SK-N-SH (cell line): ENCODE measurements around the gene NKIRAS1. TPM values are rescaled to one million over a fixed set of nuclear protein-coding genes. Genes with fewer than 3 reads are reported as not detected.

Experiments used
- CTCF ChIA-PET: fragments of 300-600, 350-600 bp; formaldehyde crosslinking; extraction: SDS; loops from one replicate; lab custom pipeline; 2021; lab: Yijun Ruan, JAX
- POLR2A ChIA-PET: fragments of 350-600 bp; sonication (Branson Sonifier 250); formaldehyde crosslinking; extraction: SDS; loops from one replicate; lab custom pipeline; 2020; ENCODE audit warnings: antibody characterized with exemption, inconsistent platforms; lab: Yijun Ruan, JAX
- DNase-seq: peaks from one replicate; pipeline ENCODE4 v3.0.0; 2012
- H2AFZ ChIP-seq: fragments of 200-600 bp; sonication (generic); 2 replicates; pipeline ENCODE4 v1.8.1; 2016; ENCODE audit warnings: antibody characterized with exemption, mild to moderate bottlenecking, low read depth
- H3F3A ChIP-seq: fragments of 200-600 bp; sonication (generic); replicated peaks from 2 replicates; pipeline ENCODE3; 2016; ENCODE audit warnings: antibody characterized with exemption, mild to moderate bottlenecking; ENCODE audit not compliant: insufficient read depth
- H3K27ac ChIP-seq, 2 experiments: fragments of 200-500 bp in 1 of 2; fragments of 200-600 bp in 1 of 2; sonication (Bioruptor generic) in 1 of 2; sonication (generic), shearing (Covaris generic) in 1 of 2; 2 replicates each; pipeline versions ENCODE4 v1.5.1 to v1.6.1; 2014 to 2016; ENCODE audit warnings: low read depth in 2 of 2, inconsistent platforms in 1 of 2, low read length in 1 of 2, mild to moderate bottlenecking in 1 of 2, mixed read lengths in 1 of 2
- H3K27me3 ChIP-seq: fragments of 200-600 bp; sonication (generic), shearing (Covaris generic); 2 replicates; pipeline ENCODE4 v1.6.1; 2016; ENCODE audit warnings: mixed run types; ENCODE audit not compliant: insufficient read depth
- H3K36me3 ChIP-seq, 2 experiments: fragments of 200-500 bp in 1 of 2; fragments of 200-600 bp in 1 of 2; sonication (Bioruptor generic) in 1 of 2; sonication (generic) in 1 of 2; replicated peaks in 1 of 2; 2 replicates each; pipeline versions ENCODE3 to v1.5.1; 2014 to 2016; ENCODE audit warnings: low read length in 1 of 2, mild to moderate bottlenecking in 1 of 2; ENCODE audit not compliant: insufficient read depth in 2 of 2, control insufficient read depth in 1 of 2
- H3K4me1 ChIP-seq, 2 experiments: fragments of 200-500 bp in 1 of 2; fragments of 200-600 bp in 1 of 2; sonication (Bioruptor generic) in 1 of 2; sonication (generic), shearing (Covaris generic) in 1 of 2; 2 replicates each; pipeline versions ENCODE4 v1.5.1 to v1.6.1; 2014 to 2016; ENCODE audit warnings: low read depth in 1 of 2, low read length in 1 of 2, mixed run types in 1 of 2; ENCODE audit not compliant: insufficient read depth in 2 of 2, control insufficient read depth in 1 of 2
- H3K4me2 ChIP-seq: fragments of 200-600 bp; sonication (generic), shearing (Covaris generic); 2 replicates; pipeline ENCODE4 v1.6.1; 2017; ENCODE audit warnings: mixed run types
- H3K4me3 ChIP-seq, 2 experiments: fragments of 200-500 bp in 1 of 2; fragments of 200-600 bp in 1 of 2; sonication (Bioruptor generic) in 1 of 2; sonication (generic), shearing (Covaris generic) in 1 of 2; 2 replicates each; pipeline versions ENCODE4 v1.5.1 to v1.8.1; 2014 to 2016; ENCODE audit warnings: low read depth in 2 of 2, inconsistent platforms in 1 of 2, low read length in 1 of 2, mild to moderate bottlenecking in 1 of 2, mixed read lengths in 1 of 2, moderate library complexity in 1 of 2
- H3K79me2 ChIP-seq: fragments of 200-600 bp; sonication (generic); 2 replicates; pipeline ENCODE4 v1.8.1; 2017; ENCODE audit warnings: mild to moderate bottlenecking; ENCODE audit not compliant: insufficient read depth
- H3K9ac ChIP-seq: fragments of 200-600 bp; sonication (generic); 2 replicates; pipeline ENCODE4 v1.6.1; 2017; ENCODE audit warnings: mixed run types
- H3K9me2 ChIP-seq: fragments of 200-600 bp; sonication (generic); 2 replicates; pipeline ENCODE4 v1.6.1; 2017; ENCODE audit warnings: mixed run types
- H3K9me3 ChIP-seq: fragments of 200-600 bp; sonication (generic); 2 replicates; pipeline ENCODE4 v1.6.1; 2017; ENCODE audit warnings: mixed run types, mild to moderate bottlenecking, moderate library complexity
- H4K20me1 ChIP-seq: fragments of 200-600 bp; sonication (generic); 2 replicates; pipeline ENCODE4 v1.6.1; 2017; ENCODE audit warnings: mild to moderate bottlenecking, mixed run types; ENCODE audit not compliant: insufficient read depth
- ELF1 ChIP-seq: IDR thresholded peaks from 2 replicates; pipeline ENCODE4 v1.4.0; 2012
- EP300 ChIP-seq, 2 experiments: IDR thresholded peaks; 2 replicates each; pipeline versions ENCODE4 v1.4.0 to v1.6.1; 2012; ENCODE audit warnings: borderline replicate concordance in 1 of 2, low read depth in 1 of 2, low read length in 1 of 2
- FOSL2 ChIP-seq: IDR thresholded peaks from 2 replicates; pipeline ENCODE4 v1.4.0; 2012; ENCODE audit warnings: low read depth, mild to moderate bottlenecking, moderate library complexity, borderline replicate concordance
- FOXJ3 ChIP-seq: sonication (generic); formaldehyde crosslinking; IDR thresholded peaks from 2 replicates; pipeline ENCODE4 v1.5.1; 2020; ENCODE audit warnings: mild to moderate bottlenecking, missing genetic modification reagents
- FOXM1 ChIP-seq: IDR thresholded peaks from 2 replicates; pipeline ENCODE4 v1.4.0; 2012; ENCODE audit warnings: low read depth, mild to moderate bottlenecking
- GABPA ChIP-seq: IDR thresholded peaks from 2 replicates; pipeline ENCODE4 v1.4.0; 2012; ENCODE audit warnings: low read depth, mild to moderate bottlenecking
- GATA2 ChIP-seq: sonication (generic); formaldehyde crosslinking; IDR thresholded peaks from 2 replicates; pipeline ENCODE4 v1.5.0; 2020; ENCODE audit warnings: mild to moderate bottlenecking, missing genetic modification reagents
- JUND ChIP-seq: IDR thresholded peaks from 2 replicates; pipeline ENCODE4 v1.4.0; 2012
- MAX ChIP-seq: IDR thresholded peaks from 2 replicates; pipeline ENCODE4 v1.4.0; 2012; ENCODE audit warnings: low read depth
- MXI1 ChIP-seq: IDR thresholded peaks from 2 replicates; pipeline ENCODE4 v1.6.1; 2012; ENCODE audit warnings: mild to moderate bottlenecking, low read depth, low read length, improper control_type of control experiment
- NFIC ChIP-seq: IDR thresholded peaks from 2 replicates; pipeline ENCODE4 v1.4.0; 2012; ENCODE audit warnings: borderline replicate concordance
- POLR2AphosphoS5 ChIP-seq: IDR thresholded peaks from 2 replicates; pipeline ENCODE4 v1.6.1; 2012; ENCODE audit warnings: low read depth, low read length
- RCOR1 ChIP-seq: fragments of 150-350 bp; IDR thresholded peaks from 2 replicates; pipeline ENCODE4 v1.6.1; 2017; ENCODE audit warnings: antibody characterized with exemption, low read length
- REST ChIP-seq: IDR thresholded peaks from 2 replicates; pipeline ENCODE4 v1.6.1; 2012; ENCODE audit warnings: mild to moderate bottlenecking, low read depth, low read length, moderate library complexity
- RXRA ChIP-seq: IDR thresholded peaks from 2 replicates; pipeline ENCODE4 v1.4.0; 2012; ENCODE audit warnings: low read depth, mild to moderate bottlenecking, borderline replicate concordance
- TCF12 ChIP-seq: IDR thresholded peaks from 2 replicates; pipeline ENCODE4 v1.4.0; 2012
- TEAD4 ChIP-seq: IDR thresholded peaks from 2 replicates; pipeline ENCODE4 v1.4.0; 2012; ENCODE audit warnings: mild to moderate bottlenecking, borderline replicate concordance; ENCODE audit not compliant: insufficient read depth
- USF1 ChIP-seq: IDR thresholded peaks from 2 replicates; pipeline ENCODE4 v1.4.0; 2012; ENCODE audit warnings: low read depth, borderline replicate concordance
- USF2 ChIP-seq: fragments of 150-350 bp; IDR thresholded peaks from 2 replicates; pipeline ENCODE4 v1.6.1; 2017; ENCODE audit warnings: antibody characterized with exemption, low read length, low read depth, borderline replicate concordance
- ZBTB33 ChIP-seq: IDR thresholded peaks from 2 replicates; pipeline ENCODE4 v1.4.0; 2012; ENCODE audit warnings: low read depth, borderline replicate concordance
- WGBS: methylation state at CpG from one replicate; pipeline ENCODE4 v1.1.6; 2017; ENCODE audit warnings: low lambda C conversion rate; 5-methylcytosine and 5-hydroxymethylcytosine counted together
- polyA plus RNA-seq, 3 experiments: library from polyadenylated mRNA; depleted of rRNA; stranded (reverse); fragments of >200 nt; gene quantifications; 2 replicates each; pipeline ENCODE4 v1.2.3, GENCODE V29; 2012

NKIRAS1 gene
- polyA plus RNA-seq, 1 of the 3 experiments (the other 2 are of a cell fraction), result 8.1 TPM

- ChIA-PET CTCF (no interaction called here), POLR2A (no interaction called here)
Measured at GRCh38 chr3:23895181-23895580, 21.6 kb downstream of the NKIRAS1 start.

GRCh38 chr3:23894254-23895061 lies 22.3 kb downstream of the NKIRAS1 start:
- H3K4me3 ChIP-seq, result no peak overlapping the region
- H3K79me2 ChIP-seq, result no peaks in the 10 kb centered on the region
- H3F3A ChIP-seq, result peaks cover 3% of the 10 kb centered on the region
- H3K9me2 ChIP-seq, result no peaks in the 10 kb centered on the region
- no peak overlapping the region for H3K4me2 ChIP-seq
- H3K27me3 ChIP-seq, result no peaks in the 10 kb centered on the region
- H3K9ac ChIP-seq, result no peak overlapping the region
- no peak for DNase-seq
- no peak overlapping the region for H3K27ac ChIP-seq
- ChIA-PET POLR2A (interaction anchor here (0.5 to 0.6 kb wide), 2 partner anchors 338 to 600 kb away, joined by 3 to 4 read pairs; no protein-coding TSS in a partner anchor), CTCF (no interaction called here)
- no peaks in the 10 kb centered on the region; a peak in 1 of 4 replicates for H3K4me1 ChIP-seq
- H4K20me1 ChIP-seq, result no peaks in the 10 kb centered on the region
- no peaks in the 10 kb centered on the region for H3K9me3 ChIP-seq
- WGBS, result 90% methylated on average over 8 of the region's 8 CpGs
- H2AFZ ChIP-seq, result no peak overlapping the region
- peaks cover 55 to 61% of the 10 kb centered on the region in 2 experiments for H3K36me3 ChIP-seq
- TF ChIP-seq TCF12, result no peak
- TF ChIP-seq FOXM1, result no peak
- no peak for TF ChIP-seq MAX
- no peak for TF ChIP-seq ELF1
- TF ChIP-seq GABPA, result no peak
- no peak for TF ChIP-seq ZBTB33
- no peak for TF ChIP-seq FOXJ3 (CRISPR knock-in tag)
- no peak for TF ChIP-seq EP300 (IDR thresholded peaks at IDR 0.05; ENCODE audit: borderline replicate concordance in 1 of 2, low read depth in 1 of 2, low read length in 1 of 2)
- no peak for TF ChIP-seq JUND
- no peak for TF ChIP-seq GATA2 (CRISPR knock-in tag)
- TF ChIP-seq USF2, result no peak
- no peak for TF ChIP-seq REST
- no peak for TF ChIP-seq RXRA
- no peak for TF ChIP-seq MXI1
- TF ChIP-seq RCOR1, result no peak
- TF ChIP-seq TEAD4, result no peak
- TF ChIP-seq NFIC, result no peak

More at GRCh38 chr3:23895181-23895580, 21.6 kb downstream of the NKIRAS1 start:
- no peak overlapping the region for H3K4me3 ChIP-seq
- no peak overlapping the region for H3K4me2 ChIP-seq
- H4K20me1 ChIP-seq, result no peaks in the 10 kb centered on the region
- H3K27me3 ChIP-seq, result no peaks in the 10 kb centered on the region
- no peaks in the 10 kb centered on the region for H3K9me3 ChIP-seq
- H3K4me1 ChIP-seq, result no peaks in the 10 kb centered on the region; a peak in 1 of 4 replicates
- H2AFZ ChIP-seq, result no peak overlapping the region
- 97% methylated on average over 4 of the region's 4 CpGs for WGBS
- no peak overlapping the region for H3K9ac ChIP-seq
- no peak for DNase-seq
- H3K9me2 ChIP-seq, result no peaks in the 10 kb centered on the region
- H3K36me3 ChIP-seq, result peaks cover 48 to 62% of the 10 kb centered on the region in 2 experiments
- no peaks in the 10 kb centered on the region for H3K79me2 ChIP-seq
- peaks cover 3% of the 10 kb centered on the region for H3F3A ChIP-seq
- TF ChIP-seq FOSL2 (no peak), POLR2AphosphoS5 (no peak), JUND (no peak), USF1 (no peak)
- no peak overlapping the region for H3K27ac ChIP-seq
